Measurements from ENCODE around the gene SLC6A3. TPM values are rescaled to one million over a fixed set of nuclear protein-coding genes. Genes with fewer than 3 reads are reported as not detected.

SLC6A3 gene
- total RNA-seq, 1 experiment from 2014 or later: 0.74 TPM

GRCh38 chr5:1385395-1386273, 59.6 kb downstream of the SLC6A3 start (continued):
- no peak for TF ChIP-seq AFF4 (CRISPR knock-in tag; IDR thresholded peaks at IDR 0.05; ENCODE audit: borderline replicate concordance)
- 0 out of 2 replicates have a peak, but pooled peaks have one; percentile 68 for TF ChIP-seq ZNF232 (CRISPR knock-in tag; IDR thresholded peaks at IDR 0.05)
- no peak for TF ChIP-seq ARID4B (CRISPR knock-in tag; IDR thresholded peaks at IDR 0.05; ENCODE audit: borderline replicate concordance)
- TF ChIP-seq MXD4 (CRISPR knock-in tag; IDR thresholded peaks at IDR 0.05; ENCODE audit: borderline replicate concordance): no peak
- TF ChIP-seq ELF4 (CRISPR knock-in tag; IDR thresholded peaks at IDR 0.05; ENCODE audit: low read depth): no peak
- no peak for TF ChIP-seq GTF2I (CRISPR knock-in tag; conservative IDR thresholded peaks at IDR 0.05)
- TF ChIP-seq ATF3 (CRISPR knock-in tag; conservative IDR thresholded peaks at IDR 0.05): no peak
- TF ChIP-seq ATF1 (CRISPR knock-in tag; IDR thresholded peaks at IDR 0.05): no peak
- TF ChIP-seq JUN (CRISPR knock-in tag; IDR thresholded peaks at IDR 0.05): no peak
- TF ChIP-seq CDX4 (CRISPR knock-in tag; IDR thresholded peaks at IDR 0.05; ENCODE audit: borderline replicate concordance): no peak
- no peak for TF ChIP-seq TCF7 (CRISPR knock-in tag; IDR thresholded peaks at IDR 0.05; ENCODE audit: low read depth)
- 0 out of 2 replicates have a peak, but pooled peaks have one; percentile 40 for TF ChIP-seq HMGXB4 (CRISPR knock-in tag; IDR thresholded peaks at IDR 0.05)
- no peak for TF ChIP-seq ZNF512 (CRISPR knock-in tag; IDR thresholded peaks at IDR 0.05; ENCODE audit: borderline replicate concordance)
- TF ChIP-seq ZNF138 (CRISPR knock-in tag; conservative IDR thresholded peaks at IDR 0.05): no peak
- TF ChIP-seq MYBL2 (CRISPR knock-in tag; IDR thresholded peaks at IDR 0.05): no peak
- TF ChIP-seq CTCF (IDR thresholded peaks at IDR 0.05): no peak
- no peak for TF ChIP-seq USF2 (CRISPR knock-in tag; IDR thresholded peaks at IDR 0.05)
- TF ChIP-seq MLX (CRISPR knock-in tag; IDR thresholded peaks at IDR 0.05): no peak
- no peak; the same call in 1 of the 2 replicates for TF ChIP-seq ETV6 (CRISPR knock-in tag; IDR thresholded peaks at IDR 0.05)
- no peak for TF ChIP-seq MAX (CRISPR knock-in tag; IDR thresholded peaks at IDR 0.05)
